Measurements from ENCODE around the gene IGF2.

GRCh38 chr11:2178906-2179494 is 39.8 kb upstream of the IGF2 start:
- no peak for TF ChIP-seq CTCF (IDR thresholded peaks at IDR 0.05)
- no peak for TF ChIP-seq ATF6 (CRISPR knock-in tag; IDR thresholded peaks at IDR 0.05)
- TF ChIP-seq USF2 (CRISPR knock-in tag; IDR thresholded peaks at IDR 0.05) = no peak
